GM18909 (cell line): ENCODE results near the gene COBL.

Experiments
- ATAC-seq: cut with Tn5 transposase; IDR thresholded peaks from one replicate; pipeline ENCODE4 v1.9.1; 2021; ENCODE audit warnings: mild to moderate bottlenecking; ENCODE audit not compliant: unreplicated experiment, poor library complexity

COBL gene

DNA sequence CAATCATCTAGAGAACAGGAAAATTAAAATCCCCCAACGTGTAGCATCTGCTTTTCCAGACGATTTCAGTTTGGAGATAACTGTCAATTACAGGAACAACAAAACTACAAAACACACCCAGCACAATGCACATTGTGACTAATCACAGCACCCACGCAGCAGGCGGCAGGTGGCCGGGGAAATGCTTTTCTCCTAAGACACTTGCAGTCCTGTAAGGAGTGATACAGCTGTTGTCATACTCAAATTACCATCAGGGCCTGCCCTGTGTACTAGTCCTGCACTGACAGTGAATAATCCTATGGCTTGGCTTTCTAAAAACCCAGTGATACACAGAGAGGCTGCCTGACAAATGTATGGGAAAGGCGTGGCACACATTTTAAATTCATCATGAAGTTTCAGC lies 37.8 kb downstream of the COBL start:
- ATAC-seq, result no peak

DNA sequence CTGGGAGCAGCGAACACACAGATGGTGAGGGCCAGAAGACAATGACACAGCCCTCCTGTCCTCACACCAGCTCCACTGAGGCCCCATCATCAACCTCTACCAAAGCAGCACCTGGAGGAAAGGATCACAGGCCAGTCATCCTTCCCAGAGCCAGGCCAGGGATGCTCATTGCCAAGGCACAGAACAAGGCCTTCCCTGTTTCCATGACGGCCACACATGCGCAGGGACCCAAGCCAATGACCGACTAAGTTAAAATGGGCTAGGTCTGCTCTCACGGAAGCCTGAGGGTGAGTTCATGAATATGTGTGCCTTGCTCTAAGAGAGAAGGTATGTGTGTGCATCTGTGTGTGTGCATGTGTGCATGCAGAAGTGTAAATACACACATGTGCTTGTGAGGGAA lies 39.6 kb downstream of the COBL start:
- no peak for ATAC-seq

DNA sequence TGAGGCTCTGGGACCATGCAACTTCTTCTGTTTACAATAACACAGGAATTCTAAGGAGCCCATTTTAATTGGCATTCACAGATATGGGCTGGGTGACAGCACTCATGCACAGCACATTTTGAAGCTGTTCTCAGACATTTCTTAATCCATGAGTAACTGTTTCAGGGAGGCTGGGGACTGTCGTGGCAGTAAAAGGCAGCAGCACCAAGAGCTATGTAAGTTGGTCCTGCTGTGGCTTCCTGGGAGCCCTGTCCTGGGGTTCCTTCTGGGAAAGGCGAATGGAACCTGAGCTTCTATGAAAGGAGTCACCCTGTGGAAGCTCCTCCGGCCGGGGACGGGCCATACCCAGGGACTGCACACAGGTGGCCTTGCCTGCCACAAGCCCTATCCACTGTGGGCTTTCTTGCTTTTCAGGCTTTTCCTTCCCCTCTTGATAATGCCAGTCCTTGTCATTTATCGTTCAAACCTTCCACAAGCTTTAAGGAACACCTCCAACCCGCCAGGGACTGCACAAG lies 40.5 kb downstream of the COBL start:
- no peak for ATAC-seq

- ATAC-seq, result no peak
Observed at GRCh38 chr7:51275532-51275931, 41.1 kb downstream of the COBL start.

- ATAC-seq, result no peak
Observed at GRCh38 chr7:51274955-51275354, 41.7 kb downstream of the COBL start.

DNA sequence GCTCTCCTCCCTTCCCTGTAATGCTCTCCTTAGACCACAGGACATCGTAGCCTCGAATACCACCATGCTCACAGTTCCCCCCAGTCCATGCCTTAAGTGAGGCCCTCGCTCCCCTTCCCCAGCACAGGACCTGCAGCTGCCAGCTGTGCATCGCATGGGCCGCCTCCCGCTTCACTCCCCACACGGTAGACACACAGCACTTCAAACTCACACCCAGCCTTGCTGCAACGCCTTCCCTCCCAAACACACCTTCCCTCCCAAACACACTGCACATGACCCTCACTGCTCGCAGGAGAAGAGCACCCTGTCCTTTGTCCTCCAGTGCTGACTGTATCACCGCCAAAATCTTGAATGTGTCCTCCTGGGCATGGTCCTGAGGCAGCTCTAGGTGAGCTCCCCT lies 42.6 kb downstream of the COBL start:
- ATAC-seq, result no peak

DNA sequence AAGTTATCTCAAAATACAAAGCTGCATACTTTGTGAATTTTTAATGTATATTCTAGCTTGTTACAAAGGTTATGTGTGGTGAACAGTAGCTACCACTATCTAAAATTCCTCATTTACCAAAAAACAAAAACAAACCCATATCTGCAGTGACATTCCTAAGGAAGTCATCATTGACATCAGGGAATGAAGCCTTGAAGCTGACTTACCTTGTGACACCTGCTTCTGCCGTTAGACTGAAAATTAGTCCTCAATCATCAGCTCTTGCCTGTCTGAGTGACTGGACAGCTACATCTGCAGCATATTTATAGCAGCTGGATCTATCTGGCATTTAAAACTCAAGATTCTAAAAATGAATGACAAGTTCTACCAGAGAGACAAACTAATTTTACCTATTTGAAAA lies 43.2 kb downstream of the COBL start:
- no peak for ATAC-seq

- ATAC-seq, result no peak
Observed at GRCh38 chr7:51270965-51271364, 45.6 kb downstream of the COBL start.

GRCh38 chr7:51269911-51270310 lies 46.7 kb downstream of the COBL start:
- no peak for ATAC-seq

DNA sequence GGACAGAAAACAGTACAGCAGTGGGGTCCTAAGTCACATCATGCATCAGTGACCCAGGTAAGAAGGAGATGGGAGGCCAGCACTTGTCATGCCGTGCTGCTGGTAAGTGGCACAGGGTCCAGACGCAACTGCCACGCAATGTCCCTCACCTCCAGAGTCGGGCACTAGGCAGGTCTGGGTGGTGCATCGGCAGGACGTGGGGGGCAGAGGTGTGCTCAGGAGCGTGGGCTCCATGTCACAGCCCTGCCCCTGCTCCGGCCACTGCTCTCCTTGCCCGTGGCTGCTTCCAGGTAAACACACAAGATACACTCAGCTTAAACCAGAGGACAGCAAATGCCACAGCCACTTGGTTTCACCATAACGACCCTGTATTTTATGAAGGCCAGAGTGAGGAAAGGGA lies 47.3 kb downstream of the COBL start:
- no peak for ATAC-seq

GRCh38 chr7:51268859-51269258 lies 47.8 kb downstream of the COBL start:
- ATAC-seq, result no peak

DNA sequence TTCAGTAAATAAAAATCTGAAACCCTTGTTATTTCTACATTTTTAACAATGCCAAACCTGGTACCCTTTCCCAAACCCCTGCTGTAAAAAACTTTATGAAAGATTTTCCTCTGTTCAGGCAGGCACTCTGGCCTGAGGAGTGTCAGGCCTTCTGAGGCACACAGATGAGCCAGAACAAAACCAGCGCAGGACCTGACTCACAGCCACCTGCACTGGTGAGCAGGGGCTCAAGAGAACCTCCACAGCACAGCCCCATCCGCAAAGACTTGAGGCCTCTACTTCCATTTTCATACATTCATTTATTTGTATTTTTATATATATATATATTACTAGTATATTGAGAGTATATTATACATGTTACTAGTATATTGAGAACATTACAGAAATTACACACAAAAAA lies 49.4 kb downstream of the COBL start:
- ATAC-seq, result no peak

DNA sequence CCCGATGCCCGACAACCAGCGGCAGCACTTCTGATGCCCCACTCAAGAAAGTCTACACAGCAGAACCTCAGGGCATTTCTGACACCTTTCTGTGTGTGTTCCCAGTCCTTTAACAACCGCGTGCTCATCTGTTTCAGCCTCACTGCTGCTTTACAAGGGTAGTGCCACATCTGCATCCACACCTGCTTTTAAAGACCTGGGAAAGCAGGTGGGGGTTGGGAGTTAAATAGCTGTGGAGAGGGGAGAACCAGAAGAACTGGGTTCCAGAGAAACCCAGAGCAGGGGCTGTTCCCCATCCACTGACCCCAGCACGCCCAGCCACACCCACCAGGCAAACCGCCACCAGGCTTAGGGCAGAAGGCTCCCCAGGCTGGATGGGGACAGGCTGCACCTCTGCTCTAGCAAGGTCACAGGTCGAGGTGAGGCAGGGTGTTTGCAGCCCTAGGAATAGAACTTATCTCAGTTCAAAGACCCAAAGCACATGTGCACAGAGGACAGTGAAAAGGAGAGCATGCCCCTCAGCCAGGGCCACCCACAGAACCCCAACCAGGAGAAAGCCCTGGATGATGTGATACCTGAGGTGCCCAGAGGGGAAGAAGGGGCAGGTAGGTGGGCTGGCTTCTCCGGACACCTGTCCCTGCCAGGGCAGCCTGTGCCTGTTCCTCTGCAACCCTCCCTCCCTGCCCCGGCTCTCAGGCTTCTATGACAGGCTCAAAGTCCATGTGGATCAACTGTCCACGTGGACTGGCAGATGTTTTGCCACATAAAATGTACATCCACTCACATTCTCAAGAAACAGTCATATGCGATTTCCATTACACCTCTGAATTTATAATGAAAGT lies 51.3 kb downstream of the COBL start:
- no peak for ATAC-seq

GRCh38 chr7:51263631-51264484 lies 52.8 kb downstream of the COBL start:
- no peak for ATAC-seq

DNA sequence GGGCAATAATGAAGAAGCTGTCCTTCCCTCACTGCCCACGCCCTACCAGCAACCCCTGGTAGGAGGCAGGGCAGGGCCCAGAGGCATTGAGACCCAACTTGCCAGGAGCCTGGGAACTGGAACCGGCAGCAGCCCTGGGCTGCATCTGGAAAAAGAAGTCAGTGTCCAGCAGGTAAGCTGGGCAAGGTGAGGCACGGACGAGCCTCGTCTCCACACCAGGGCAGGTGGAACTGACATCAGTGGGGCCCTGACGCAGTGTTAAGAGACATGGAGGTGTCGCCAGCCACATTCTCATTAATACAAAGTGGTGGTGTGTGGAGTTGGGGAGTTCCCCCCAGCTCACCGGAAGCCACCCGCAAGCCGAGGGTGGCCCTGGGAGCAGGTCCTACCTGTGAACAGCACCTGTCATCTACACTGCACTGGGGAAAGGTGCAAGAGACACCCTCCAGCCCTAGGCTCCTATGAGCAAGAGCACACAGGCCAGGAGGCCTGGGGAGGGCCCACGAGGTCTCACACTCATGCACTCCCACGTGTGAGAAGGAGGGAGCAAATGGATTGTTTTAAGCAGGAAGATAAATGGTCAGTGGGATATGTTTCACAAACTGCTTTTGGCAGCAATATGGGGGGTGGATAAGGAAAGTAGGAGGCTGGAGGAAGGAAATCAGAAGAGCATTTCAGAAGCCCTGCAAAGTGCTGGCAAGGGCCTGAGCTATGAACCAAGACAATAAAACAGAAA lies 53.6 kb downstream of the COBL start:
- no peak for ATAC-seq

DNA sequence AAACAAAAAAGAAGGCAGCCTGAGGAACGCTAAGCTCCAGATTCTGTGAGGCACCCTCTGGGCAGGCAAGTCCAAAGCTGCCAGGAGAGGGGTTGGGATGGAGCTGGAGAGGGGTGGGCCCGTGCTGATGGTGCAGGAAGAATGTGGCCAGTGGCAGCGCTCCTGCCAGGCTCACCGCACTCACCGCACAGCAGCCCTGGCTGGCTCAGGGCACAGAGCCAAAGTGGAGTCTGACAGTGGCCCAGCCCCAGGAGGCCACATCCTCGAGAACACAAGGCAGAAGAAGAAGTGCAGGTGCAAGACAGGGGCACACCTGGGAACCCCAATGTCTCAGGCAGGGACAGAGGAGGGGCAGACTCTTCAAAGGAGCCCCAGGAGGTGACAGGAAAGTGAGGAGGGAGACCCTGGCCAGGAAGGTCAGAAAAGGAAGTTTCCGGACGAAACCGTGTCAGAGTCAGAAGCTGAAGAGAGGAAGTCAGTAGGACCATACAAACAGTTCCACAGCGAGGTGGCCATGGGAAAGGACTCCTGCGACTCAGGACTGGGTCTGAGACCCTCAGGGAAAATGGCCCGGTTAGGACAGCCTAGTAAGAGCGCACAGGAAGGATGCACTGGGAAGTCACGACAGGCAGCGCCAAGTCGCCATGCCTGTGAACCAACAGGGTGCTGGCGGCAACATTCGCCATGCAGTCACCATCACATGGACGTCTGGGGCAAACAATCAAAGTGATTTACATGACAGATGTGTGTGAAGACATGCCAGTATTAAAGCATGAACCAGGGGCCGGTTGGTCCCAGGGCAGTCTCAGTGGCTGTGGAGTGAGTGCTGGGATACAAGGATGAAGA lies 54.4 kb downstream of the COBL start:
- ATAC-seq, result no peak

GRCh38 chr7:51261117-51261835 lies 55.3 kb downstream of the COBL start:
- ATAC-seq, result no peak

DNA sequence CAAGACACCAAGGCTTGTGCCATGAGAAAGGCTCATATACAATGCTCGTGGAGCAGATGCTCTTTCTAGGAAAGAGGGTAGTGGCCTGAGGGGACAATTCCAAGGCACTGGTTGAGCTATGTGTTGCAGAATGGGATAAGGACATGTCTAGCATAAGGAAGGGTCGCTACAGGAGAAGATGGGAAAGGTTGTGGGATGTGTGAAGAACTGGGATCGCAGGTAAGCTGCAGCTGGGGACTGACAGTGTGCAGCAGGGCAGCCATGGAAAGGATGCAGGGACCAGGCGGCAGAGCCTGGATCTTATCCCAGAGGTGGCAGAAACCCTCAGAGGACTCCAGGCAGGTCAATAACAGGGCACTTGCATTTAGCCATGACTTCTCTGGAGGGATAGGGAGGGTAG lies 56.1 kb downstream of the COBL start:
- ATAC-seq, result no peak

- no peak for ATAC-seq
Observed at GRCh38 chr7:51259766-51260165, 56.8 kb downstream of the COBL start.
